BLaER1 treated with 17β-estradiol and CSF1 and Interleukin-3, amounts not matched to agents 10 nM and 100 nM (cell line): ENCODE data around the gene SH2D1B.
A peak's percentile ranks its signal among the peaks of the same experiment; 100 is the strongest.

Experiments used
- H3K27ac ChIP-seq, 11 experiments: shearing (Covaris generic); formaldehyde crosslinking; 2 replicates each; pipeline ENCODE4 v1.8.1; 2022
- H3K27me3 ChIP-seq, 11 experiments: shearing (Covaris generic); formaldehyde crosslinking; 2 replicates each; pipeline ENCODE4 v1.8.1; 2022
- H3K36me3 ChIP-seq, 11 experiments: shearing (Covaris generic); formaldehyde crosslinking; 2 replicates each; pipeline ENCODE4 v1.8.1; 2022
- H3K4me1 ChIP-seq, 10 experiments: shearing (Covaris generic); formaldehyde crosslinking; 2 replicates each; pipeline ENCODE4 v1.8.1; 2022
- H3K4me2 ChIP-seq, 11 experiments: shearing (Covaris generic); formaldehyde crosslinking; 2 replicates each; pipeline ENCODE4 v1.8.1; 2022
- H3K4me3 ChIP-seq, 10 experiments: shearing (Covaris generic); formaldehyde crosslinking; 2 replicates each; pipeline ENCODE4 v1.8.1; 2022
- H3K9ac ChIP-seq, 11 experiments: shearing (Covaris generic); formaldehyde crosslinking; 2 replicates each; pipeline ENCODE4 v1.8.1; 2022
- H3K9me3 ChIP-seq, 11 experiments: shearing (Covaris generic); formaldehyde crosslinking; replicated peaks in 1 of 11; 2 replicates each; pipeline ENCODE4 v1.8.1; 2022
- H4K20me1 ChIP-seq, 11 experiments: shearing (Covaris generic); formaldehyde crosslinking; 2 replicates each; pipeline ENCODE4 v1.8.1; 2022
- Cebpa-rat ChIP-seq, 11 experiments: shearing (Covaris generic); IDR thresholded peaks; 2 replicates each; pipeline ENCODE4 v1.8.1; 2022

The SH2D1B gene

DNA sequence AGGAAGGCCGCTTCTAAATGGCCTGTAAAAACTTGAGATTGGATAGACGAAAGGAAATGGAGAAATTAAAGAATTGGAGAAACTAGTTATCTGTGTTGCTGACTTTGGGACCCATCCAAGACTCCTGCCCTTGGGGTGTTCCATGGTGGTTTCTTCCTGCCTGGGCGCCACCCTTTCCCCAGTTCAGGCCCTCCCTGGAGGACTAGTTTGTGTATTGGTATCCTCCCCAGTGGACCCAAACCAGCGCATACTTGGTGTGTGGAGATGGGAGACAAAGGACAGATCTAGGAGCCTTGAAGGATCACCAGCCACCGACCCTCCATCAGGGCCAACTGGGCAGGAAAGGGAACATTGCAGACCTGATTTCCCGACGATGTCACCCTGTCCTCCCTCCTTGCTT lies 42.4 kb downstream of the SH2D1B start:
- no peak overlapping the region for H3K9ac ChIP-seq
- H3K4me2 ChIP-seq, result no peak overlapping the region
- no peak overlapping the region for H3K4me3 ChIP-seq
- H3K9me3 ChIP-seq, result no peaks in the 10 kb centered on the region
- TF ChIP-seq Cebpa-rat (IDR thresholded peaks at IDR 0.05), result no peak
- no peaks in the 10 kb centered on the region for H3K27me3 ChIP-seq
- H3K27ac ChIP-seq, result no peak overlapping the region
- peaks cover 0 to 20% (median 11%) of the 10 kb centered on the region in 10 experiments; a peak in 9 of 20 replicates for H3K4me1 ChIP-seq
- H4K20me1 ChIP-seq, result no peaks in the 10 kb centered on the region
- no peaks in the 10 kb centered on the region for H3K36me3 ChIP-seq

DNA sequence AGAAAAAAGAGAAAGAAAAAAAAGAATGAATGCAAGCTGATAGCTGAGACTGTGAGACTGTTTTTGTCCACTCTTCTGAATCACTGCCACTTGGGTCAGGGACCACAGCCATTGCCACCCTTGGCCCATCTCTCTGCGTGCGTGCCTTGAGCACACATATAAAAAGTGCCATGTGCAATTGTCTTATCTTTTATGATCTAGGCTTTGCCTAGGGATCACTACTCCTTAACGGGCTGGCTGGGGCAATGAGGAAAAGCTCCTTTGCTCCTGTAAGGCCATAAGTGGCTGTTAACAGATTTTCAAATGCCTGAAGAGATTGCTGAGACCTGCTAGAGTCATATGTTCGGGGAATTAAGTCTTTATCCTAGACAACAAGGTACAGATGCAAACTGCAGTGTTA lies 43.5 kb downstream of the SH2D1B start:
- no peak overlapping the region for H3K27ac ChIP-seq
- TF ChIP-seq Cebpa-rat (IDR thresholded peaks at IDR 0.05), result no peak
- no peak overlapping the region for H3K4me3 ChIP-seq
- H3K9ac ChIP-seq, result no peak overlapping the region
- peaks cover 0 to 13% (median 10%) of the 10 kb centered on the region in 10 experiments; a peak in 9 of 20 replicates for H3K4me1 ChIP-seq
- no peak overlapping the region for H3K4me2 ChIP-seq
- no peaks in the 10 kb centered on the region for H3K9me3 ChIP-seq
- H4K20me1 ChIP-seq, result no peaks in the 10 kb centered on the region
- no peaks in the 10 kb centered on the region for H3K36me3 ChIP-seq
- H3K27me3 ChIP-seq, result no peaks in the 10 kb centered on the region

DNA sequence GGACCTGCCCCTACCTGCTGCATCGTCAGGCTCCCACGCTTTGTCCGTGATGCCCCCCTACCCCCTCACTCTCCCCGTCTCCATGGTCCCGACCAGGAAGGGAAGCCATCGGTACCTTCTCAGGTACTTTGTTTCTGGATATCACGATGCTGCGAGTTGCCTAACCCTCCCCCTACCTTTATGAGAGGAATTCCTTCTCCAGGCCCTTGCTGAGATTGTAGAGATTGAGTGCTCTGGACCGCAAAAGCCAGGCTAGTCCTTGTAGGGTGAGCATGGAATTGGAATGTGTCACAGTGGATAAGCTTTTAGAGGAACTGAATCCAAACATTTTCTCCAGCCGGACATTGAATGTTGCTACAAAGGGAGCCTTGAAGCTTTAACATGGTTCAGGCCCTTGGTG lies 44.2 kb downstream of the SH2D1B start:
- TF ChIP-seq Cebpa-rat (IDR thresholded peaks at IDR 0.05), result no peak
- Histone ChIP-seq H3K4me3 (no peak overlapping the region), H3K4me1 (peaks cover 0 to 11% (median 7%) of the 10 kb centered on the region in 10 experiments; a peak in 9 of 20 replicates), H4K20me1 (no peaks in the 10 kb centered on the region), H3K27me3 (no peaks in the 10 kb centered on the region), H3K36me3 (no peaks in the 10 kb centered on the region), H3K9me3 (no peaks in the 10 kb centered on the region), H3K4me2 (no peak overlapping the region), H3K27ac (no peak overlapping the region), H3K9ac (no peak overlapping the region)

DNA sequence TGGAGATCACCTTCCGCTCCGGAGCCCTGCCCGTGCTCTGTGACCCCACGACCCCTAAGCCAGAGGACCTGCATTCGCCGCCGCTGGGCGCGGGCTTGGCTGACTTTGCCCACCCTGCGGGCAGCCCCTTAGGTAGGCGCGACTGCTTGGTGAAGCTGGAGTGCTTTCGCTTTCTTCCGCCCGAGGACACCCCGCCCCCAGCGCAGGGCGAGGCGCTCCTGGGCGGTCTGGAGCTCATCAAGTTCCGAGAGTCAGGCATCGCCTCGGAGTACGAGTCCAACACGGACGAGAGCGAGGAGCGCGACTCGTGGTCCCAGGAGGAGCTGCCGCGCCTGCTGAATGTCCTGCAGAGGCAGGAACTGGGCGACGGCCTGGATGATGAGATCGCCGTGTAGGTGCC lies 44.9 kb downstream of the SH2D1B start:
- no peak overlapping the region for H3K4me3 ChIP-seq
- H3K4me2 ChIP-seq, result no peak overlapping the region
- H3K9ac ChIP-seq, result no peak overlapping the region
- H3K27ac ChIP-seq, result no peak overlapping the region
- no peaks in the 10 kb centered on the region for H3K36me3 ChIP-seq
- H3K4me1 ChIP-seq, result peaks cover 0 to 4% (median under 1%) of the 10 kb centered on the region in 10 experiments; a peak in 8 of 20 replicates
- no peaks in the 10 kb centered on the region for H3K27me3 ChIP-seq
- H3K9me3 ChIP-seq, result no peaks in the 10 kb centered on the region
- H4K20me1 ChIP-seq, result no peaks in the 10 kb centered on the region
- TF ChIP-seq Cebpa-rat (IDR thresholded peaks at IDR 0.05), result no peak

DNA sequence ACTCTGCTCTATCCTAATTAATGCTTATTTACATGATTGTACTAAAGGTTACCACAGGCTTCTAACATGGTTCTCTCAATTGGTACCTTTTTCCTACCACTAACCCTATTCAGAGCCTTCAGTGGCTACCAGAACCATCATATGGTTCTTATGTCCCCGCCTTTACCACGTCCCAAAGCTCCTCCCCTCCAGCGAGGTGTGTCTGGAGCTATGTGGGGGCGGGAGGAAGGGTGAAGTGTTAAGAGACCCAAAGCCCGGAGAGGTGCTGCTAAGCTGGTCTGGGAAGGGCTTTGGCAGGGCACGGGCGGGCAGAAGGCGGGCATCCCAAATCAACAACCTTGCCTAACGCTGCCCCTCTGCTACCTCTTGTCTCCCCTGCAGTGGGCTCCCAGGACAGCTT lies 45.3 kb downstream of the SH2D1B start:
- Histone ChIP-seq H3K9ac (no peak overlapping the region), H3K27ac (no peak overlapping the region), H3K27me3 (no peaks in the 10 kb centered on the region), H3K4me3 (no peak overlapping the region), H4K20me1 (no peaks in the 10 kb centered on the region), H3K36me3 (no peaks in the 10 kb centered on the region), H3K9me3 (no peaks in the 10 kb centered on the region), H3K4me2 (no peak overlapping the region), H3K4me1 (peaks cover 0 to 3% (median 0%) of the 10 kb centered on the region in 10 experiments; a peak in 4 of 20 replicates)
- TF ChIP-seq Cebpa-rat (IDR thresholded peaks at IDR 0.05), result no peak

DNA sequence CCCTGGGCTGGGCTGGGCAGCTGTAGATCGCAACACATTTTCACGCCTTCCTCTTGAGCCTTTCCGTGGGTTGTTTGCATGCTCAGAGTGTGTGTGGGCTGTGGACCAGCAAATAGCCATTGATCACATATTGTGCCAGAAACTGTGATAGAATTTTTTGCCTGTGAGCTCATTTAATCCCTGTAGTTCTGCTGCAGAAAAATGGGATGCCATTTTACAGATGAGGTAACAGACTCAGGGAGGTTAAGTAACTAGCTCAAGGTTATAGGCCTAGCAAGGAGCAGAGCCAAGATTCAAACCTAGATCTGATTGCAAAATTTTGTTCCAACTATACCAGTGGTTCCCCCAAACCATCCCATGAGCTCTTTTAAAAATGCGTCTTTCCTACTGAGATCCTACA lies 45.8 kb downstream of the SH2D1B start:
- H3K27ac ChIP-seq, result no peak overlapping the region
- H3K4me2 ChIP-seq, result no peak overlapping the region
- TF ChIP-seq Cebpa-rat (IDR thresholded peaks at IDR 0.05), result no peak
- no peaks in the 10 kb centered on the region for H4K20me1 ChIP-seq
- no peak overlapping the region for H3K9ac ChIP-seq
- H3K27me3 ChIP-seq, result no peaks in the 10 kb centered on the region
- H3K9me3 ChIP-seq, result no peaks in the 10 kb centered on the region
- no peaks in the 10 kb centered on the region for H3K36me3 ChIP-seq
- H3K4me1 ChIP-seq, result peaks cover 0 to 5% (median 0%) of the 10 kb centered on the region in 10 experiments; a peak in 3 of 20 replicates
- no peak overlapping the region for H3K4me3 ChIP-seq

DNA sequence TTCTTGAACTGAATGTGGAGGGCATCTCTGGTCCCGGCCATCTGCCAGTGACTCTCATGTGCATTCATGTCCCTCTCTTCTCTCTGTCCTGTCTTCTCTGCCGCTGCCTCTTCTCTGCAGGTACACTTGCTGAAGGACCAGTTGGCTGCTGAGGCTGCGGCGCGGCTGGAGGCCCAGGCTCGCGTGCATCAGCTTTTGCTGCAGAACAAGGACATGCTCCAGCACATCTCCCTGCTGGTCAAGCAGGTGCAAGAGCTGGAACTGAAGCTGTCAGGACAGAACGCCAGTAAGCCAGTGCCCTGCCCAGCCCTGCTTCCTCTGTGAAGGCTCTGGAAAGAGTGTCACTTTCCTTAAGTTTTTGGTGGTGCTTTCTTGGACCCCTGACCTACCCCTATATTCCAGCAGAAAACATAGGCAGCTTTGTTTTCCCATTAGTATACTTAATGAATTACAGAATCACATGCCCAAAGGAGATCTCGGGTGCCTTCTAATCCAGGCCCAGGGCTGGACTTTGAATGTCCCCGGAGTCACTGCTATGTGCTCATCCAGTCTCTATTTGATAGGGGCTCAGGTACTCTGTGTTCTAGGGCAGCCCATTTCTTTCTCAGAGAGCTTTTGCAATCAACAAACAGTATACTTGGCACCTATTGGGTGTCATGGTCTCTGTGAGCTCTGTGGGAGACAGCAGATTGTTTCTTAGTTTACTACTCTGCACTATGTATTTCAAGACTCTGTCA lies 46.5 kb downstream of the SH2D1B start:
- Histone ChIP-seq H3K4me3 (no peak overlapping the region), H3K9ac (no peak overlapping the region), H3K27ac (no peak overlapping the region), H3K9me3 (no peaks in the 10 kb centered on the region), H4K20me1 (no peaks in the 10 kb centered on the region), H3K36me3 (no peaks in the 10 kb centered on the region), H3K4me1 (peaks cover 0 to 5% (median 0%) of the 10 kb centered on the region in 10 experiments; a peak in 3 of 20 replicates), H3K27me3 (no peaks in the 10 kb centered on the region), H3K4me2 (no peak overlapping the region)
- no peak for TF ChIP-seq Cebpa-rat (IDR thresholded peaks at IDR 0.05)

DNA sequence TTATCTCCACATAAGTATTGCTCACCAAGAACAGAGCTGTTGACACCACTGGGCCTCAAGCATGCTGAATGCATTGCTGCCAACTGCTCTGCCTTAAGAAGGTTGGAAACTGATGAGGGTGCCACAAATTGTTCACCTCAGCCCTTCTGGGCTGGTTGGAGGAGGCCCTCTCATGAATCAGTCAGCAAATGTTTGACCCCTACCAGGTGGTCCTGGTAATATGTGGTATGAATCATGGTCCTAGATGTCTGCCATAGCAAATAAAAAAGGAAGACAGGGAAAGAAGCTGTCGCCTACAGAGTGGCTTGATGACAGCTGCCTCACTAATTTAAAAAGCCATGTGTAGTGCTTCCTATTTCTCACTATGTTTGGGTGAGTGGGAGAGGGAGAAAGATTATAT lies 47.4 kb downstream of the SH2D1B start:
- Histone ChIP-seq H3K4me2 (no peak overlapping the region), H3K9me3 (no peaks in the 10 kb centered on the region), H3K36me3 (no peaks in the 10 kb centered on the region), H3K4me1 (peaks cover 0 to 5% (median 0%) of the 10 kb centered on the region in 10 experiments; a peak in 3 of 20 replicates), H3K27ac (no peak overlapping the region), H3K4me3 (no peak overlapping the region), H3K27me3 (no peaks in the 10 kb centered on the region), H3K9ac (no peak overlapping the region), H4K20me1 (no peaks in the 10 kb centered on the region)
- no peak for TF ChIP-seq Cebpa-rat (IDR thresholded peaks at IDR 0.05)

DNA sequence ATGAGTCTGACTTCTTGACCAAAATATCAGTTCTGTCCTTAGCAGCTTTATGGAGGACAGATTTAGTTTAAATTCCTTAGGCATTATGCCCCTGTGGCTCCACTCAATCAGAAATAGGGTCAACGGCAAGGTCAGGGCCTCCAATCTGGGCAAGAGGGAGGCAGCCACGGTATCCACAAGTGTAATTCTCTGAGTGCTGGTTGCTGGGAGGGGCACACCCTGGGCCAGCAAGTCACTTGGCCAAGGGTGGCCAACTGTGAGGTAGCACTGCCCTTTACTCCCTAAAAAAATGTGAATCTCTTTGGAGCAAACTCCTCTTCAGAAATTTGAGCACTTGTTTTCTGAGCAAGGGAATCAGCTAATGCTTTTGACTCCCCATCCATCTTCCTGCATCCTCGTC lies 48.1 kb downstream of the SH2D1B start:
- Histone ChIP-seq H3K36me3 (no peaks in the 10 kb centered on the region), H4K20me1 (no peaks in the 10 kb centered on the region), H3K27ac (no peak overlapping the region), H3K9ac (no peak overlapping the region), H3K9me3 (no peaks in the 10 kb centered on the region), H3K4me2 (no peak overlapping the region), H3K27me3 (no peaks in the 10 kb centered on the region), H3K4me1 (peaks cover 0 to 5% (median 0%) of the 10 kb centered on the region in 10 experiments; a peak in 3 of 20 replicates), H3K4me3 (no peak overlapping the region)
- no peak for TF ChIP-seq Cebpa-rat (IDR thresholded peaks at IDR 0.05)

DNA sequence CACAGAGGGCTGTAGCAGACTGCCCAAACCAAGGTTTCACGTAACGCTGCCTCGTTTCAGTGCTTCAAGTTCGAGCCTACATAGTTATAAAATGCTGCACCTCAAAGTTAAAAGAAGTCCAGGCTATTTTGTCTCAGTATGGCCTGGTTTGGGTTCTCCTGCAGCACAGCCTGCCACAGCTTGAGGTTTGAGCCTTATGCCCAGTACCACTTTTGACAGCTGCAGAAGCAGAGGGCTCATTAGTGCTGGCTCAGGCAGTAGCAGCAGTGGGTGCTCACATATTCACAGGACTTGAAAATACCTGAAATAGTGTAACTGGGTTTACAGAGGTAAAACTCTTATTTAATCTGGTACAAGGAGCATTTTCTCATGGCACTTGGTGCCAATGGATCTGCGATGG lies 50.6 kb downstream of the SH2D1B start:
- no peak for TF ChIP-seq Cebpa-rat (IDR thresholded peaks at IDR 0.05)
- Histone ChIP-seq H3K36me3 (no peaks in the 10 kb centered on the region), H4K20me1 (no peaks in the 10 kb centered on the region), H3K27me3 (no peaks in the 10 kb centered on the region), H3K4me1 (peaks cover 0 to 5% (median 0%) of the 10 kb centered on the region in 10 experiments; a peak in 3 of 20 replicates), H3K27ac (no peak overlapping the region), H3K4me2 (peak overlapping the region in 2 of 11 experiments; percentile 1 to 2; a peak in 1 of 22 replicates), H3K4me3 (no peak overlapping the region), H3K9ac (no peak overlapping the region), H3K9me3 (no peaks in the 10 kb centered on the region)
